Measurements from ENCODE around the gene RABL6.
"Not testable (repeated sequence)": the region's sequence is repeated elsewhere in the genome, so short reads cannot be mapped to it uniquely, and the experiment has no call there.

RABL6 gene

DNA sequence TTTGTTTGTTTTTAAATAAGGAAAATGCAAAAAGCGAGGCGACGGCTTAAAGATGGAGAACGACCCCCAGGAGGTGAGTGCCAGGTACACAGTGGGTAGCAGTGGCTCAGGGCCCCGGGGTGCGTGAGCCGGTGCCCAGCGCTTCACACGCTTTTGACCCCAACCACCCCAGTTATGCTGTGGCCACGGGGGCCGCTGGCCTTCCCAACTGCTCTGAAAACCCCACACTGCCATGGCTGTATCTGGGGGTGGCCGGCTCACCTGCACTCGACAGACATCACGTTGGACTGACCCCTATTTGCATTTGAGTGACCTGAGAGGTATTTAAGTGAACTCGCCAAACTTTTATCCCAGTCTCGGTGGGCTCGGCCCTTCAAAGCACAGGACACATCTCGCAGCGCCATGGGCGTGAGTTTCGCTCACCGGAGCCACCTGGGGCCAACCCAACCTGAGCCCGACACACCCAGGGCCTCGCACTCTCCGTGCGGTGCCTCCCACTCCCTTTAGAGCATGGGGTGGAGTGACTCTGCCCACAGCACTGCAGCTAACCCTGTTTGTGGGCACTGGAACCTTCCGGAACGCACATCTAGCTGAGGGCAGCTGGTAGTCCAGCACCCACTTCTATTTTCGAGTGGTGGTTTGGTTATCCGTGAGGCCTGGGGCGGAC, 20.9 kb downstream of the RABL6 start:
- H3K4me3 ChIP-seq (ENCODE audit: low read length in 2 of 2): no peak overlapping the region
- H3K27ac ChIP-seq (ENCODE audit: low read depth in 2 of 2, low read length in 2 of 2): no peak overlapping the region
- H3K36me3 ChIP-seq (ENCODE audit: control insufficient read depth in 2 of 2, insufficient read depth in 2 of 2, low read length in 2 of 2): peaks cover 58 to 71% of the 10 kb centered on the region in 2 donors
- no peaks in the 10 kb centered on the region for H3K4me1 ChIP-seq (ENCODE audit: control insufficient read depth in 2 of 2, insufficient read depth in 2 of 2, low read length in 2 of 2)
- no peak overlapping the region for H3K9ac ChIP-seq (ENCODE audit: low read depth in 1 of 2, low read length in 2 of 2)
- no peaks in the 10 kb centered on the region for H3K27me3 ChIP-seq (ENCODE audit: control insufficient read depth in 2 of 2, insufficient read depth in 2 of 2, low read length in 2 of 2)
- no peaks in the 10 kb centered on the region for H3K9me3 ChIP-seq (ENCODE audit: control insufficient read depth in 2 of 2, low read length in 2 of 2)

DNA sequence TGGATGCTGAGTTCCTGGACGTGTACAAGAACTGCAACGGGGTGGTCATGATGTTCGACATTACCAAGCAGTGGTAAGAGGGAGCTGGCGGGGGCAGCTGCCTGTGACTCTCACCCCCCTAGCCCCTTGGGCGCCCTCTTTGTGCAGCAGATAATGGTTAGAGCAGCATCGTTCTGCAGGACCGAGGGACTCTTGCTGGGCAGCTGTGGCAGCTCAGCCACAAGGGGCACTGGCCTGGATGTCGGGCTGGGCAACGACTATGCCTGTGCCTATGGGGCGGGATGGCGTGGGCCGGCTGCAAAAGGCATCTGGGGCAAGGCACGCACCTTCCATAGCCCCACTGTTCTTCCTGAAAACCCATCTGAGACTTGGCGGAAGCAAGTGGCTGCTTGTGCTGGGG, 21.7 kb downstream of the RABL6 start:
- Histone ChIP-seq H3K36me3 (ENCODE audit: control insufficient read depth in 2 of 2, insufficient read depth in 2 of 2, low read length in 2 of 2) (peaks cover 58 to 66% of the 10 kb centered on the region in 2 donors), H3K4me1 (ENCODE audit: control insufficient read depth in 2 of 2, insufficient read depth in 2 of 2, low read length in 2 of 2) (no peaks in the 10 kb centered on the region), H3K4me3 (ENCODE audit: low read length in 2 of 2) (no peak overlapping the region), H3K27ac (ENCODE audit: low read depth in 2 of 2, low read length in 2 of 2) (no peak overlapping the region), H3K9ac (ENCODE audit: low read depth in 1 of 2, low read length in 2 of 2) (no peak overlapping the region), H3K27me3 (ENCODE audit: control insufficient read depth in 2 of 2, insufficient read depth in 2 of 2, low read length in 2 of 2) (no peaks in the 10 kb centered on the region), H3K9me3 (ENCODE audit: control insufficient read depth in 2 of 2, low read length in 2 of 2) (no peaks in the 10 kb centered on the region)

DNA sequence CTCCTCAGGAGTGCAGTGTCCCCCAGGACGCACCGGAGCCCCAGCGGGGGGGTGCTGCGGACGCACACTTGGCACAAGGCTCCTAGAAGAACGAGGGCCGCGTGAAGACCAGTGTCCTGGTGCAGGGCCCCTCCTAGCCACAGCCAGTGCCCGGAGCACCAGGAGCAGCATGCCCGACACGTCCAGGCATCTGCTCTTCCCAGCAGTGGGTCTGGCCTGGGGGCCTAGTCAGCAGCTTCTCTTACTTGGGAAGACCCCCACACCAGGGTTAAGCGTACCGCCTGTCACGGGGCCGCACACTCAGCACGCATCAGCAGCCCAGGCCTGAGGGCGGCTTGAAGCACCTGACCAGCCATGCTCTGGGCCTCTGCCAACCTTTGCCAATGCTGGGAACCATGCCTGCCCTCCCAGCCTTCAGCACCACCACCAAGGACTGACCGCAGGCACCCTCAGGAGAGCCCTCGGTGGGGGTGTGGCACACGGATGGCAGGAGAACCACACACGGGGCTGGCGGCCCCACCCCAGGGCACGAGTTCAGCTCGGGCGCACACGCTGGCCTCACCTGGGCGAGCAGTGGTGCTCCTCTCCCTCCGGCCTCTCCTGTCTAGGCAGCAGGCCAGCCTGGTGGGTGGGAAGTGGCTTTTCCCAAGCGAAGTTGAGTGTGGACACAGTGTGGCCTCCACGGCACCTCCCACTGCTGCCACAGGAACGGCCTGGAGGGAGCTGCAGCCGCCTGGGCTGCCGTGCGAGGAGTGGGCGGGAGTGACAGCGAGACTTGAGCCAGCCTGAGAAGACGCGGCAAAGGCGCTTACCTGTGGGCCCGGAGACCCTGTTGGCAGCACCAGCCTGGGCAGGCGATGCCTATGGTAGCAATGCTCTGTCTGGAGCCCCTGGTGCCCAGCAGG, 22.5 kb downstream of the RABL6 start:
- H3K4me1 ChIP-seq (ENCODE audit: control insufficient read depth in 2 of 2, insufficient read depth in 2 of 2, low read length in 2 of 2): no peaks in the 10 kb centered on the region
- no peak overlapping the region for H3K9ac ChIP-seq (ENCODE audit: low read depth in 1 of 2, low read length in 2 of 2)
- H3K4me3 ChIP-seq (ENCODE audit: low read length in 2 of 2): no peak overlapping the region
- peaks cover 52 to 62% of the 10 kb centered on the region in 2 donors for H3K36me3 ChIP-seq (ENCODE audit: control insufficient read depth in 2 of 2, insufficient read depth in 2 of 2, low read length in 2 of 2)
- H3K9me3 ChIP-seq (ENCODE audit: control insufficient read depth in 2 of 2, low read length in 2 of 2): no peaks in the 10 kb centered on the region
- H3K27me3 ChIP-seq (ENCODE audit: control insufficient read depth in 2 of 2, insufficient read depth in 2 of 2, low read length in 2 of 2): no peaks in the 10 kb centered on the region
- H3K27ac ChIP-seq (ENCODE audit: low read depth in 2 of 2, low read length in 2 of 2): no peak overlapping the region

DNA sequence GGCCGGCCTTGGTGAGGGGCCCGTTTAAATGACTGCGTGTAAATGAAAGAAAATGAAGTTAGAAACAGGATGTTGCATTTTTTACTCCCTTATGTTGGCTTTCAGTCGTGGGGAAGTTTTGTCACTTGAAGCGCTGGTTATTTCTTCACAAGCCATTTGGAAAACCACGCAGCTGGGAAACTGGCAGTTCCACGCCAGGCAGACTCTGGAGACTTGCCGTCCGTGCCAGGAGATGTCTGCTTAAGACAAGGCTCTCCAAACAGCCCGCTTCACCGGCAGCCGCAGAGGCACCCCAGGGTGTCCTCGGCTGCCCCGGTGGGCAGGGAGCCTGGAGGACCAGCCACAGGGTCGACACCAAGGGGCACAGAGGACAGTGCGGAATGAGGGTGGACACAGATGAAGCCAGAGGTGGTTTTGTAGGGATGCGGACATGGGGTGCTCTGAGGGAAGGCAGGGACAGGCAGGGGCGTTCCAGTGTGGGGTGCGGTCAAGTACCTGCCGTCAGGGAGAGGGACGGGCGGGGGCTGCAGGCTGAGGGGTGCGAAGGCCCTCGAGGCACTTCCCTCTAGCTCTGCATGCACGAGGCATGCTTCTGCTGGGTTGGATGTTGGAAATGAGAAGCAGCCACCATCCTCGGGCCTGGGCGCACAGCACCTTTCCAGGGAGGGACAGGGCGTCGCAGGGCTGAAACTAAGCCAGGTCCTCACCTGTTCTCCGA, 23.4 kb downstream of the RABL6 start:
- no peaks in the 10 kb centered on the region for H3K27me3 ChIP-seq (ENCODE audit: control insufficient read depth in 2 of 2, insufficient read depth in 2 of 2, low read length in 2 of 2)
- no peak overlapping the region for H3K4me3 ChIP-seq (ENCODE audit: low read length in 2 of 2)
- H3K27ac ChIP-seq (ENCODE audit: low read depth in 2 of 2, low read length in 2 of 2): no peak overlapping the region
- H3K9ac ChIP-seq (ENCODE audit: low read depth in 1 of 2, low read length in 2 of 2): no peak overlapping the region
- no peaks in the 10 kb centered on the region for H3K9me3 ChIP-seq (ENCODE audit: control insufficient read depth in 2 of 2, low read length in 2 of 2)
- no peaks in the 10 kb centered on the region for H3K4me1 ChIP-seq (ENCODE audit: control insufficient read depth in 2 of 2, insufficient read depth in 2 of 2, low read length in 2 of 2)
- peaks cover 46 to 54% of the 10 kb centered on the region in 2 donors for H3K36me3 ChIP-seq (ENCODE audit: control insufficient read depth in 2 of 2, insufficient read depth in 2 of 2, low read length in 2 of 2)

DNA sequence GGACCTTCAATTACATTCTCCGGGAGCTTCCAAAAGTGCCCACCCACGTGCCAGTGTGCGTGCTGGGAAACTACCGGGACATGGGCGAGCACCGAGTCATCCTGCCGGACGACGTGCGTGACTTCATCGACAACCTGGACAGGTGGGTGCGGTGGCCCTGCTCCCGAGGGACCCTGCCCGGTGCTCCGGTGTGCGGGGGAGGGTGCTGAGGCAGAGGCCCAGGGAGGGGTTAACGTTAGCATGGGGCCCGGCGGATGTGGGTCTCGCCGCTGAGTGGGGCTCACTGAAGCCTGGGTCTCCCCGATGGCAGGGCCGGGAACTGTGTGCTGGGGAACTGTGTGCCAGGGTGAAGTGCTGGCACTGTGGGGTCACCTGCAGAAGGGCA, 24.0 kb downstream of the RABL6 start:
- H3K36me3 ChIP-seq (ENCODE audit: control insufficient read depth in 2 of 2, insufficient read depth in 2 of 2, low read length in 2 of 2): peaks cover 40 to 51% of the 10 kb centered on the region in 2 donors

DNA sequence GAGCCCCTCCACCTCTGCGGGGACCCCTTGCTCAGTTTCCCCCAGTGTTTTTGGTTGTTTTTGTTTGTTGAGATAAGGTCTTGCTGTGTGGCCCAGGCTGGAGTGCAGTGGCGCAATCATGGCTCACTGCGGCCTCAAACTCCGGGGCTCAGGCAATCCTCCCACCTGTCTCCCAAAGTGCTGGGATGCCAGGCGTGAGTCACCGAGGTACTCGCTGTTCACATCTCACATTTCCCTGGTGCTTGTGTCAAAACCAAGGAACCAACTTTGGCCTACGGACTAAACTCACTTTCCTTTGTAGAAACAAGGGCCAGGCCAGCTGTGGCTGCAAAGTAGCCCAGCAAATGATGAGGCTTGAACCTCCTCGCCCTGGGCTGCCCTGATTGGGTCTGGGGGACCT, 24.8 kb downstream of the RABL6 start:
- no peak overlapping the region for H3K9ac ChIP-seq (ENCODE audit: low read depth in 1 of 2, low read length in 2 of 2)

More for the DNA sequence above, 24.0 kb downstream of the RABL6 start:
- Histone ChIP-seq H3K27me3 (ENCODE audit: control insufficient read depth in 2 of 2, insufficient read depth in 2 of 2, low read length in 2 of 2) (no peaks in the 10 kb centered on the region), H3K9ac (ENCODE audit: low read depth in 1 of 2, low read length in 2 of 2) (no peak overlapping the region), H3K9me3 (ENCODE audit: control insufficient read depth in 2 of 2, low read length in 2 of 2) (no peaks in the 10 kb centered on the region), H3K4me3 (ENCODE audit: low read length in 2 of 2) (no peak overlapping the region), H3K27ac (ENCODE audit: low read depth in 2 of 2, low read length in 2 of 2) (no peak overlapping the region), H3K4me1 (ENCODE audit: control insufficient read depth in 2 of 2, insufficient read depth in 2 of 2, low read length in 2 of 2) (no peaks in the 10 kb centered on the region)

DNA sequence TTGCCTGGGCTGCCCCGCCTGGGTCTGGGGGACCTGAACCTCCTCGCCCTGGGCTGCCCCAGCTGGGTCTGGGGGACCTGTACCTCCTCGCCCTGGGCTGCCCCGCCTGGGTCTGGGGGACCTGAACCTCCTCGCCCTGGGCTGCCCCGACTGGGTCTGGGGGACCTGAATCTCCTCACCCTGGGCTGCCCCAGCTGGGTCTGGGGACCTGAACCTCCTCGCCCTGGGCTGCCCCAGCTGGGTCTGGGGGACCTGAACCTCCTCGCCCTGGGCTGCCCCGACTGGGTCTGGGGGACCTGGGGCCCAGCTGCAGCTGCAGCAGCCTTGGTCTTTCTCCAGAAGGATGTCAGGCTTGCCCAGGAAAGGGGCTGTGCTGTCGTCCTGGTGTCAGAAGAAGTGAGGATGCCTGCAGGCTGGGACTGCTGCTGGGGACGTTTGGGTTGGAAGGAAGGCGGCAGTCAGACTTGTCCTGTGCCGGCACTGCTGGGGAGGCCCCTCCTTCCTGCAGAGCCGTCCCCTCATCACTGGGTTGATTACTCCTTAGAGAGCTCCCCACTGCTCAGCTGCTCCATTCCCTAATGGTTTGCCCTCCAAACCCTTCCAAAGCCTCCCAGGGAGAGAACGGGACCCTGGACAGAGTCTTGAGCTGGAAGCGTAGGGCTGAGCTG, 25.8 kb downstream of the RABL6 start:
- H3K9me3 ChIP-seq (ENCODE audit: control insufficient read depth in 2 of 2, low read length in 2 of 2); H3K27me3 ChIP-seq (ENCODE audit: control insufficient read depth in 2 of 2, insufficient read depth in 2 of 2, low read length in 2 of 2); H3K4me1 ChIP-seq (ENCODE audit: control insufficient read depth in 2 of 2, insufficient read depth in 2 of 2, low read length in 2 of 2); H3K9ac ChIP-seq (ENCODE audit: low read depth in 1 of 2, low read length in 2 of 2); H3K4me3 ChIP-seq (ENCODE audit: low read length in 2 of 2); H3K27ac ChIP-seq (ENCODE audit: low read depth in 2 of 2, low read length in 2 of 2): not testable (repeated sequence)
- H3K36me3 ChIP-seq (ENCODE audit: control insufficient read depth in 2 of 2, insufficient read depth in 2 of 2, low read length in 2 of 2): peaks cover 34 to 44% of the 10 kb centered on the region in 2 donors

More for the DNA sequence above, 24.8 kb downstream of the RABL6 start:
- Histone ChIP-seq H3K4me1 (ENCODE audit: control insufficient read depth in 2 of 2, insufficient read depth in 2 of 2, low read length in 2 of 2) (no peaks in the 10 kb centered on the region), H3K27me3 (ENCODE audit: control insufficient read depth in 2 of 2, insufficient read depth in 2 of 2, low read length in 2 of 2) (no peaks in the 10 kb centered on the region), H3K36me3 (ENCODE audit: control insufficient read depth in 2 of 2, insufficient read depth in 2 of 2, low read length in 2 of 2) (peaks cover 34 to 47% of the 10 kb centered on the region in 2 donors), H3K9me3 (ENCODE audit: control insufficient read depth in 2 of 2, low read length in 2 of 2) (no peaks in the 10 kb centered on the region), H3K27ac (ENCODE audit: low read depth in 2 of 2, low read length in 2 of 2) (no peak overlapping the region), H3K4me3 (ENCODE audit: low read length in 2 of 2) (no peak overlapping the region)

DNA sequence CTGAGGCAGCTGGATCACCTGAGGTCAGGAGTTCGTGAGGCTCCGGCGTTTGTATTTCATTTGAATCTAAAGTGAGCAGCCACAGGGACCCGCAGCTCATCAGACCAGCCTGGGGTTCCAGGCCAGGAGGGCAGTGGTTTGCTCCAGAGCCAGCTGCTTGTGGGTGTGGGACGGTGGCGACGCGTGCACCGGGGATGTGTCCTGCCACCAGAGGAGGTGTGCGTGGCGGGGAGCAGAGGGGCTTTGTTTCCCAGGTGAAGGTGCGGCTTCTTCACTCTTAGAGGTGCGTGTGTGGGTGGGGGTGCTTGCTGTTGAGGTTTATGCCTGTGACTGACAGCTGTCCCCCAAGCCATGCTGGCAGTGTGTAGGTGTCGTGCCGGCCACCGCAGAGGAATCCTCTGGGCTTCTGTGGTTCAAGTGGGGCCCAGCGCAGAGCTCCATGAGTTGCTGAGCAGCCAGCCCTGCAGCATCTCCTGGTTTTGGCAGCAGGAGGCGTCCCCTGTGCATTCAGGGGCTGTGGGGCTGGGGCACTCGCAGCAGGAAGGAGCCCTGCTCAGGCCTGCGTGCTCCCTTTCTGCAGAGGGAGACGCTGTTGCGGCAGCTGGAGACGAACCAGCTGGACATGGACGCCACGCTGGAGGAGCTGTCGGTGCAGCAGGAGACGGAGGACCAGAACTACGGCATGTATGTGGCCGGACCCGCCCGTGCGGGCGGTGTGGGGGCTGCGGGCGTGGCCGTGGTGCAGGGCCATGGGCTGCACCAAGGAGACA, 27.6 kb downstream of the RABL6 start:
- Histone ChIP-seq H3K27me3 (ENCODE audit: control insufficient read depth in 2 of 2, insufficient read depth in 2 of 2, low read length in 2 of 2) (no peaks in the 10 kb centered on the region), H3K4me1 (ENCODE audit: control insufficient read depth in 2 of 2, insufficient read depth in 2 of 2, low read length in 2 of 2) (peaks cover 6% of the 10 kb centered on the region in 2 donors), H3K9ac (ENCODE audit: low read depth in 1 of 2, low read length in 2 of 2) (no peak overlapping the region), H3K9me3 (ENCODE audit: control insufficient read depth in 2 of 2, low read length in 2 of 2) (no peaks in the 10 kb centered on the region), H3K36me3 (ENCODE audit: control insufficient read depth in 2 of 2, insufficient read depth in 2 of 2, low read length in 2 of 2) (peaks cover 29 to 30% of the 10 kb centered on the region in 2 donors), H3K27ac (ENCODE audit: low read depth in 2 of 2, low read length in 2 of 2) (no peak overlapping the region), H3K4me3 (ENCODE audit: low read length in 2 of 2) (no peak overlapping the region)
